Neutrophil (primary cell): ENCODE measurements around the gene TSPAN32.

Experiments
- H3K27ac ChIP-seq: fragments of 200-600 bp; sonication (generic); 2 replicates; pipeline ENCODE4 v1.5.1; 2016; ENCODE audit warnings: mild to moderate bottlenecking, moderate library complexity
- H3K27me3 ChIP-seq: fragments of 200-600 bp; sonication (generic); 2 replicates; pipeline ENCODE4 v1.6.0; 2016; ENCODE audit warnings: mild to moderate bottlenecking
- H3K36me3 ChIP-seq: fragments of 200-600 bp; sonication (generic); 2 replicates; pipeline ENCODE4 v1.5.1; 2017
- H3K4me1 ChIP-seq, 2 experiments: fragments of 200-600 bp in 1 of 2; sonication (generic) in 1 of 2; 1 replicate in 1 of 2; 2 replicates in 1 of 2; pipeline versions ENCODE4 v1.5.1 to v1.6.1; 2013 to 2016; ENCODE audit warnings: low read depth in 1 of 2, low read length in 1 of 2, mild to moderate bottlenecking in 1 of 2, moderate library complexity in 1 of 2; ENCODE audit not compliant: control insufficient read depth in 1 of 2, insufficient read depth in 1 of 2
- H3K4me3 ChIP-seq, 2 experiments: fragments of 200-600 bp in 1 of 2; sonication (generic) in 1 of 2; 1 replicate in 1 of 2; 2 replicates in 1 of 2; pipeline ENCODE4 v1.5.1; 2013 to 2016; ENCODE audit warnings: low read depth in 1 of 2, low read length in 1 of 2, mild to moderate bottlenecking in 1 of 2, moderate library complexity in 1 of 2
- H3K9me3 ChIP-seq: fragments of 200-600 bp; sonication (generic); 2 replicates; pipeline ENCODE4 v1.5.1; 2016
- TF ChIP-seq, protein P1 (sequence below): fragments of 200-600 bp; sonication (generic); IDR thresholded peaks from 2 replicates; pipeline ENCODE4 v1.5.1; 2016; ENCODE audit warnings: antibody characterized with exemption

The TSPAN32 gene

DNA sequence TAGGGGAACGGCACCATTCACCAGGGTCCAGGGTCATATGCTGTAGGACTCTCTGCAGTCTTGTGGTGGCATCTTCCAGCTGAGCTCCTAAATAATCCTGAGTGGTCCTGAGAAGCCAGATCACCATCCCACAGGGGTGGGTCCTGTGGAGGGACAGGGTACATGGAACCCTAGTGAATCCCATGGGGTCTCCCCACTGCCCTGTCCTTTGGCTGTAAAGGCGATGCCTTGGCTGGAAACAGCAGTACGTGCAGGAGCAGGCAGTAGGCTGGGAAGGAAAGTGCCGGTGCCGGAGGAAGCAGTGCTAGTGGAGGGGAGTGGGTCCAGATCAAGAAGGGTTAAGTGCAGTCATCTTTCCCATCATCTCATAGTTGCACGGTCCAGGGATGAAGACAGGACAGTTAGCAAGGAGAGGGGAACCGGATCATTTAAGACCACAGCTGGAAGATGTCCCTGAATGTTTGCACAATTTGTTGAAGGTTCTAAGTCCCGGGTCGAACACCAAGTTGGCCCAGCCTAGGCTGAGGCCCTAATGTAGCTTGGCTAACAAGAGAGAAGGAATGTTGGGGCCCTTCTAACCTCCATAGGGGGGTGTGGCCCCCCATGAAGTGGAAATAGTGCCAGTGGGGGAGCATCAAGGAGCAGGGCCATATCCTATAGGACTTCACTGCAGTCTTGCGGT is 18.1 kb downstream of the TSPAN32 start:
- H3K4me1 ChIP-seq, result no peaks in the 10 kb centered on the region
- peaks cover 16% of the 10 kb centered on the region for H3K27me3 ChIP-seq
- H3K4me3 ChIP-seq, result no peak overlapping the region
- peaks cover 30% of the 10 kb centered on the region for H3K36me3 ChIP-seq
- TF ChIP-seq, protein P1, sequence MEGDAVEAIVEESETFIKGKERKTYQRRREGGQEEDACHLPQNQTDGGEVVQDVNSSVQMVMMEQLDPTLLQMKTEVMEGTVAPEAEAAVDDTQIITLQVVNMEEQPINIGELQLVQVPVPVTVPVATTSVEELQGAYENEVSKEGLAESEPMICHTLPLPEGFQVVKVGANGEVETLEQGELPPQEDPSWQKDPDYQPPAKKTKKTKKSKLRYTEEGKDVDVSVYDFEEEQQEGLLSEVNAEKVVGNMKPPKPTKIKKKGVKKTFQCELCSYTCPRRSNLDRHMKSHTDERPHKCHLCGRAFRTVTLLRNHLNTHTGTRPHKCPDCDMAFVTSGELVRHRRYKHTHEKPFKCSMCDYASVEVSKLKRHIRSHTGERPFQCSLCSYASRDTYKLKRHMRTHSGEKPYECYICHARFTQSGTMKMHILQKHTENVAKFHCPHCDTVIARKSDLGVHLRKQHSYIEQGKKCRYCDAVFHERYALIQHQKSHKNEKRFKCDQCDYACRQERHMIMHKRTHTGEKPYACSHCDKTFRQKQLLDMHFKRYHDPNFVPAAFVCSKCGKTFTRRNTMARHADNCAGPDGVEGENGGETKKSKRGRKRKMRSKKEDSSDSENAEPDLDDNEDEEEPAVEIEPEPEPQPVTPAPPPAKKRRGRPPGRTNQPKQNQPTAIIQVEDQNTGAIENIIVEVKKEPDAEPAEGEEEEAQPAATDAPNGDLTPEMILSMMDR, result no peak
- no peak overlapping the region for H3K27ac ChIP-seq
- H3K9me3 ChIP-seq, result no peaks in the 10 kb centered on the region

DNA sequence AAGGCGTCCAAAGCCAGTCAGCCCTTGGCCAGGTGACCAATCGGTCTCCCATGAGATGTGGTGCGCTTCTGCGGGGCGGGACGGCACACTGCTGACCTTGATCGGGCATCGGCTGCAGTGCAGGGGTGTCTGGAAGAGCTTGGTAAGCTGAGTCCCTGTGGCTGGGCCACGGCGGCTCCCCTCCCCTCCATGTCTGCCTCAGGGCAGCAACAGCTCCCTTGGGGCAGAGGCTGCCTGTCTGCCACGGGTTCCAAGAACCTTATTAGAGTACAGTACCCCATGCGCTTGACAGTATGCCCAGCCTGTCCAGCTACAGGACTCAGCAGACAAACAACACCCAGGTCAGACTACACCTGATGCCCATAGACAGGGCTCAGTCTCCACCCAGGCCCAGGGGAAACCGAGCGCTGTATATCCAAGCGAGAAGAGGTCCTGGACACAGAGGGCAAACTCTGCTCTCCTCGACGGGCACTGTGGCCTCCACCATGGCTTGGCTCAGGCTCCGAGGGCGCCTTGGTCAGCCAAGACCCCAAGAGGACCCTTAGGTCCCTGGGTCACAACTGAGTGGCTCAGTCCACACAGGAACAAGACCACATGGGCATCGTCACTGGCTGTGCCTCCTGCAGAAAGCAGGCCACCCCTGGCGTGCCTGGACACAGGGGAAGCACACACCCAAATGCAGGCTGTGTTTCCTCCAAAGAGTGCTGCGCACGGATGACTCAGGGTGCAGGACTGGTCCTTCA is 18.9 kb downstream of the TSPAN32 start:
- Histone ChIP-seq H3K9me3 (no peaks in the 10 kb centered on the region), H3K4me3 (no peak overlapping the region), H3K27ac (no peak overlapping the region), H3K4me1 (no peaks in the 10 kb centered on the region), H3K27me3 (peaks cover 18% of the 10 kb centered on the region), H3K36me3 (peaks cover 22% of the 10 kb centered on the region)
- TF ChIP-seq, protein P1, result no peak

DNA sequence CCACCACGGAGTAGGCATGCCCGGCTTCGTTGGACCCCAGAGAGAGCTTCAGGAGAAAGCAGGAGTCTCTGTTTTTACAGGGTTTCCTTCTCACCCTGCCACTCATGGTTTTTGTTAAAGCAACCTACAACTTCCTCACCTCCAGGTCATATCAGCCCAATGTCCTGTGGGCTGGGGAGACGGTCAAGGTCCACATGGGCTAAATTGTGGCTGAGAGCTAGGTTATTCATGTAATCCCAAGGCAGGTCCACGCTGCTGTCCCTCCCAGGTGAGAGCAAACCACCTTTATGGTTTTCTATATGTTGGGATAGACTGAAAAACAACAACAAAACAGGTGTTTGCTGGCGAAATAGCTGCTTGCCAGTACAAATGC is 19.5 kb downstream of the TSPAN32 start:
- Histone ChIP-seq H3K36me3 (peaks cover 16% of the 10 kb centered on the region), H3K4me3 (no peak overlapping the region), H3K9me3 (no peaks in the 10 kb centered on the region), H3K27ac (no peak overlapping the region), H3K27me3 (peaks cover 20% of the 10 kb centered on the region), H3K4me1 (no peaks in the 10 kb centered on the region)
- TF ChIP-seq, protein P1, result no peak

DNA sequence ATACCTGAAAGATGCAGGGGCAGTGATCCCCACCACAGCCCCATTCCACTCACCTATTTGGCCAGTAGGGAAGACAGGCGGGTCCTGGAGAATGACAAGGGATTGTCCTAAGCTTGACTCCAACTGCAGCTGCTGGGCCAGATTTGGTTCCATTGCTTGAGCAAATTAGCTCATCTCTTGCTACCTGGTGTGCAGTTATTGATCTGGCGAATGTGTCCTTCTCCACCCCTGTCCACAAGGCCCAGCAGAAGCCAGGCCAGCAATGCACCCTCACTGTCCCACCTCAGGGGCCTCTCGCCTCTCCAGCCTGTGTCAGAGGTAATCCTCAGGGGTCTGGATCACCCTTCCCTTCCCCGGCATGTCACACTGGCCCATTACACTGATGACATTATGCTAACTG is 23.3 kb downstream of the TSPAN32 start:
- Histone ChIP-seq H3K9me3 (no peaks in the 10 kb centered on the region), H3K27me3 (peaks cover 20% of the 10 kb centered on the region), H3K4me3 (no peak overlapping the region), H3K27ac (no peak overlapping the region), H3K36me3 (no peaks in the 10 kb centered on the region), H3K4me1 (no peaks in the 10 kb centered on the region)
- TF ChIP-seq, protein P1, result no peak

DNA sequence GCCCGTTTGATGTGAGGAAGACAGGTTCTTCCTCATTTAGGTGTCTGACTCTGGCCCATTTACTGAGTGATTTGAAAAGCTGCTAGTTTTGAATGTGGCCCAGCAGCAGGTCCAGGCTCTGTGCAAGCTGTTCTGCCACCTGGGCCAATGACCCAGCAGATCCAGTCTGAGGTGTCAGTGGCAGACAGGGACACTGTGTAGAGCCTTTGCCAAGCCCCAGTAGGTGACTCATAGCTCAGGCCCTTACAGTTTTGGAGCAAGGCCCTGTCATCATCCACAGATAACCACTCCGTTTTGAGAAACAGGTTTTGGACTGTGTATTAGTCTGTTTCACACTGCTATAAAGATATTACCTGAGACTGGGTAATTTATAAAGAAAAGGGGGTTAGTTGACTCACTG is 23.9 kb downstream of the TSPAN32 start:
- no peak overlapping the region for H3K4me3 ChIP-seq
- H3K27ac ChIP-seq, result no peak overlapping the region
- H3K4me1 ChIP-seq, result no peaks in the 10 kb centered on the region
- no peaks in the 10 kb centered on the region for H3K9me3 ChIP-seq
- no peaks in the 10 kb centered on the region for H3K36me3 ChIP-seq
- TF ChIP-seq, protein P1, result no peak
- H3K27me3 ChIP-seq, result peaks cover 17% of the 10 kb centered on the region
